Thoracic aorta (tissue), 2 donors: ENCODE data around the gene NLRP8. TPM values are rescaled to one million over a fixed set of nuclear protein-coding genes. Genes with fewer than 3 reads are reported as not detected.

Source experiments
- ATAC-seq: fragments of 150-250 bp; one replicate; pipeline ENCODE4 v1.8.0; 2017; ENCODE audit warnings: low read depth; ENCODE audit not compliant: insufficient number of reproducible peaks, low FRiP score
- DNase-seq: peaks from one replicate; pipeline ENCODE4 v3.0.0-alpha.2; 2020; ENCODE audit warnings: low spot score
- H3K27ac ChIP-seq, 2 donors: fragments of 200-600 bp; sonication (generic); 1 replicate in 1 of 2; 2 replicates in 1 of 2; pipeline ENCODE4 v1.5.1; 2016; ENCODE audit warnings: mild to moderate bottlenecking in 2 of 2, moderate library complexity in 2 of 2
- H3K27me3 ChIP-seq: fragments of 200-600 bp; sonication (generic); replicated peaks from 2 replicates; pipeline ENCODE4 v1.6.0; 2016; ENCODE audit warnings: mild to moderate bottlenecking; ENCODE audit not compliant: insufficient read depth
- H3K36me3 ChIP-seq: fragments of 200-600 bp; sonication (generic); one replicate; pipeline ENCODE4 v1.5.1; 2016
- H3K4me1 ChIP-seq, 2 donors: fragments of 200-600 bp; sonication (generic); 1 replicate in 1 of 2; 2 replicates in 1 of 2; pipeline versions ENCODE4 v1.5.1 to v1.6.0; 2016; ENCODE audit warnings: low read depth in 2 of 2, mild to moderate bottlenecking in 1 of 2; ENCODE audit not compliant: control insufficient read depth in 1 of 2
- H3K4me3 ChIP-seq: fragments of 200-600 bp; sonication (generic); 2 replicates; pipeline ENCODE4 v1.5.1; 2016; ENCODE audit warnings: mild to moderate bottlenecking
- H3K9me3 ChIP-seq: fragments of 200-600 bp; sonication (generic); 2 replicates; pipeline ENCODE4 v1.5.1; 2016
- CTCF ChIP-seq: fragments of 200-600 bp; sonication (generic); IDR thresholded peaks from one replicate; pipeline ENCODE4 v1.5.1; 2019; ENCODE audit warnings: antibody characterized with exemption
- total RNA-seq, 2 donors: library from RNA; depleted of rRNA; stranded (reverse); fragments of >200 nt; gene quantifications; one replicate each; pipeline versions ENCODE4 v1.1.0 to v1.2.3, GENCODE V29; 2016

Gene NLRP8
- total RNA-seq, 2 donors from 2014 or later = not detected

DNA sequence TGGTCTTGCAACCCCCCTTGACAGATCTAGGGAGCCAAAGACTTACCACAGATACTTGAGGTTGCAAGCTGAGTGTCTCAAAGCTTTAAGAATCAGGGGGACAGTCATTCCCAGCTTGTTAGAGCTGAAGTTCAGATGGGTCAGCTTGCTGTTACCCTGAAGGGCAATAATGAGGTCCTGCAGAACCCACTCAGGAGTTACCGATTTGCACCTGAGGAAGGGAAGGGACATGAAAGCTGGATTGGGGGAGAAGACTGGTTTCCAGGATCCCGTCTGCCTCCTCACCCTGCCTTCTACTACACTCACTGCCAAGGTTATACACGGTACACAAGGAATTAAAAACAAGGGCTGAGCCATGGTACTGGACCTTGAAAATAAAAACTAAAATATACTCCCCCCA lies 39.9 kb upstream of the NLRP8 start:
- Histone ChIP-seq H3K36me3 (no peaks in the 10 kb centered on the region), H3K4me3 (no peak overlapping the region), H3K9me3 (no peaks in the 10 kb centered on the region), H3K27ac (no peak overlapping the region), H3K4me1 (no peaks in the 10 kb centered on the region), H3K27me3 (no peaks in the 10 kb centered on the region)
- ATAC-seq (no peak), DNase-seq (no peak)
- no peak for TF ChIP-seq CTCF

DNA sequence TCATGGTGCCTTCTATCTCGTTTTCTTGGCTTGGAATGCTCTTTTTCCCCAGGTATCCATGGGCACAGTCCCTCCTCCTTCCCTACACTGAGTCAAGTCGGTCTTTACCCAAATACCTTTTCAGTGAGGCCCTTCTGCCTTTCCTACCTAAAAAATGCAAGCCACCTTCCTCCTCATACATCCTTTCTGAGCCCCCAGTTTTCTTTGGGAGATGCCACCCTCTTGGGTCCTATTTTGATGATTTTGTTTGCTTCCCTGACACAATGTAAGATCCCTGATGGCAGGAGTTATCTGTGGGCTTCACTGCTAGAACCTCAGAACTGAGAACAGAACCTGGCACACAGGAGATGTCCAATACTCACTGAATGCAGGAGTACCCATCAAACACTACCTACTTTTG lies 37.8 kb upstream of the NLRP8 start:
- Histone ChIP-seq H3K27me3 (no peaks in the 10 kb centered on the region), H3K9me3 (no peaks in the 10 kb centered on the region), H3K36me3 (no peaks in the 10 kb centered on the region), H3K27ac (no peak overlapping the region), H3K4me1 (no peaks in the 10 kb centered on the region), H3K4me3 (no peak overlapping the region)
- DNase-seq (no peak), ATAC-seq (no peak)
- TF ChIP-seq CTCF = no peak

DNA sequence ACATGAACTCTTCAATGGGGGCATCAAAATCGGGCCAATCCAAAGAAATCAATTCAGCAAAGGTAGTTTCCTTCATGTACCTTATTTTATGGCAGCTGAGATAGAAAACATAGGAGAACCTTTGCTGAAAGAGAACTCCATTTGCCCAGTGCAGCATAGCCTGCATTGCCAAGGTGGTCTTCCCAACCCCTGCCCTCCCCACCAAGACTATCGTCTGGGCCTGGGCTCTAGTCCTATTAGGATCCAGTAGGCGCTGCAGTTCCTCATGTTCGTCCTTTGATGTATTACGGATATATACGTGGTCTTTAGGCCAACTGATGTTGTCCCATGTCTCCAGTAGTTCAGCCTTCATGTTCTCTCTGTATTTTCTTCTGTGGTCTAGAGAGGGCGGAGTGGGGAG lies 34.7 kb upstream of the NLRP8 start:
- Histone ChIP-seq H3K36me3 (no peaks in the 10 kb centered on the region), H3K4me3 (no peak overlapping the region), H3K9me3 (no peaks in the 10 kb centered on the region), H3K27ac (no peak overlapping the region), H3K27me3 (no peaks in the 10 kb centered on the region), H3K4me1 (no peaks in the 10 kb centered on the region)
- DNase-seq (no peak), ATAC-seq (no peak)
- no peak for TF ChIP-seq CTCF

GRCh38 chr19:55913643-55914268 lies 33.9 kb upstream of the NLRP8 start:
- H3K4me1 ChIP-seq = no peaks in the 10 kb centered on the region
- no peak for TF ChIP-seq CTCF
- H3K9me3 ChIP-seq = peaks cover 1% of the 10 kb centered on the region
- DNase-seq = no peak
- H3K27me3 ChIP-seq = no peaks in the 10 kb centered on the region
- ATAC-seq = no peak
- H3K27ac ChIP-seq = no peak overlapping the region
- no peaks in the 10 kb centered on the region for H3K36me3 ChIP-seq
- H3K4me3 ChIP-seq = no peak overlapping the region

DNA sequence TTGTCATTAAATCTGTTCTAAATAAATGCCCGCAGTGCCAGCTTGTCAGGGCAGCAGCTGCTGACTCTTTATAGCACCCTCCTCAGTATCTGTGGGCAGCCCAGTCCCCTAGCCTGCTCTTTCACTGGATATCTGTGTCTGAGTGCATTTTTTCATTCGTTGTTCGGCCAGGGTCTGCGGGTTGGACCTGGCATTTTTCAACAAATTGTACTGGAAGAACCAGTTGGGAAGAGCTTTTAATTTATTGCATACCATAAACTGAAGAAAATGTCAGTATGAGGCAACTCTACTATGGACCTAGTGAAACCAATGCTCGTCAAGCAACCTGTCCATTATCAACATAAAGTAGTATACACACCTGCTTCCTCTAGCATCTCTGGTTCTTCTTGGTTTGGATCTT lies 24.1 kb upstream of the NLRP8 start:
- TF ChIP-seq CTCF = no peak
- Histone ChIP-seq H3K27ac (no peak overlapping the region), H3K27me3 (no peaks in the 10 kb centered on the region), H3K4me3 (no peak overlapping the region), H3K36me3 (no peaks in the 10 kb centered on the region), H3K9me3 (peaks cover 14% of the 10 kb centered on the region), H3K4me1 (no peaks in the 10 kb centered on the region)
- ATAC-seq (no peak), DNase-seq (no peak)
